K562 (cell line): Measurements from ENCODE around the gene SNAP23.

Source experiments
- CBFB ChIP-seq: sonication (generic); formaldehyde crosslinking; IDR thresholded peaks from 2 replicates; pipeline ENCODE4 v1.4.0; 2020; ENCODE audit warnings: mild to moderate bottlenecking, missing genetic modification reagents
- CHD4 ChIP-seq: fragments of 200-600 bp; sonication (generic); IDR thresholded peaks from 3 replicates; pipeline ENCODE4 v1.6.1; 2012; ENCODE audit warnings: low read depth, mild to moderate bottlenecking, mixed read lengths, low read length, inconsistent platforms; ENCODE audit not compliant: insufficient read depth, insufficient replicate concordance, poor library complexity, severe bottlenecking
- KHSRP ChIP-seq: fragments of 450-650 bp; IDR thresholded peaks from 2 replicates; pipeline ENCODE4 v1.6.1; 2017
- LARP7 ChIP-seq: fragments of 450-650 bp; IDR thresholded peaks from 2 replicates; pipeline ENCODE4 v1.6.1; 2016
- MYNN ChIP-seq, 2 experiments: sonication (generic); formaldehyde crosslinking in 1 of 2; IDR thresholded peaks; 2 replicates each; pipeline versions ENCODE4 v1.5.0 to v1.6.1; 2016 to 2020; ENCODE audit warnings: antibody characterized with exemption in 1 of 2, missing genetic modification reagents in 1 of 2
- POLR2A ChIP-seq: fragments of 450-650 bp; conservative IDR thresholded peaks from 2 replicates; pipeline ENCODE4 v1.6.1; 2016
- SMARCC2 ChIP-seq: fragments of 450-650 bp; IDR thresholded peaks from 2 replicates; pipeline ENCODE4 v1.6.1; 2017; ENCODE audit warnings: antibody characterized with exemption, moderate library complexity, mild to moderate bottlenecking, low read depth
- THRAP3 ChIP-seq: fragments of 450-650 bp; IDR thresholded peaks from 2 replicates; pipeline ENCODE4 v1.6.1; 2016; ENCODE audit warnings: mild to moderate bottlenecking, inconsistent platforms, borderline replicate concordance
- USF2 ChIP-seq: sonication (generic); formaldehyde crosslinking; IDR thresholded peaks from 2 replicates; pipeline ENCODE4 v1.5.0; 2020; ENCODE audit warnings: missing genetic modification reagents
- YY1 ChIP-seq, 3 experiments: IDR thresholded peaks; 2 replicates each; pipeline ENCODE4 v1.6.1; 2011; ENCODE audit warnings: low read length in 2 of 3, mild to moderate bottlenecking in 2 of 3, moderate library complexity in 2 of 3, borderline replicate concordance in 1 of 3, control low read depth in 1 of 3, low read depth in 1 of 3; ENCODE audit not compliant: insufficient read depth in 3 of 3, insufficient replicate concordance in 2 of 3, control insufficient read depth in 1 of 3, insufficient read length in 1 of 3; ENCODE audit errors: extremely low read depth in 1 of 3
- ZC3H8 ChIP-seq: fragments of 450-650 bp; IDR thresholded peaks from 2 replicates; pipeline ENCODE4 v1.6.1; 2017
- ZNF445 ChIP-seq: fragments of 250-450 bp; sonication (Bioruptor Pico); IDR thresholded peaks from 2 replicates; pipeline ENCODE4 v1.4.0; 2020; ENCODE audit warnings: low read depth, mild to moderate bottlenecking, moderate library complexity
- TF ChIP-seq, protein P1 (sequence below): sonication (generic); formaldehyde crosslinking; IDR thresholded peaks from 2 replicates; pipeline ENCODE4 v1.8.0; 2022; ENCODE audit warnings: missing genetic modification reagents, mild to moderate bottlenecking, borderline replicate concordance

- TF ChIP-seq, protein P1, sequence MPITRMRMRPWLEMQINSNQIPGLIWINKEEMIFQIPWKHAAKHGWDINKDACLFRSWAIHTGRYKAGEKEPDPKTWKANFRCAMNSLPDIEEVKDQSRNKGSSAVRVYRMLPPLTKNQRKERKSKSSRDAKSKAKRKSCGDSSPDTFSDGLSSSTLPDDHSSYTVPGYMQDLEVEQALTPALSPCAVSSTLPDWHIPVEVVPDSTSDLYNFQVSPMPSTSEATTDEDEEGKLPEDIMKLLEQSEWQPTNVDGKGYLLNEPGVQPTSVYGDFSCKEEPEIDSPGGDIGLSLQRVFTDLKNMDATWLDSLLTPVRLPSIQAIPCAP, result no peak
- no peak for TF ChIP-seq CBFB (CRISPR knock-in tag)
- TF ChIP-seq POLR2A, result no peak
- no peak for TF ChIP-seq KHSRP
- TF ChIP-seq ZC3H8, result no peak
- no peak for TF ChIP-seq LARP7
- no peak for TF ChIP-seq CHD4
- TF ChIP-seq ZNF445 (CRISPR knock-in tag), result no peak
- no peak for TF ChIP-seq THRAP3
- TF ChIP-seq YY1 (IDR thresholded peaks at IDR 0.05; ENCODE audit: borderline replicate concordance in 1 of 3, control insufficient read depth in 1 of 3, extremely low read depth in 1 of 3, insufficient read depth in 3 of 3, insufficient read length in 1 of 3, insufficient replicate concordance in 2 of 3, low read depth in 1 of 3, low read length in 2 of 3), result no peak
- TF ChIP-seq SMARCC2, result no peak
- no peak for TF ChIP-seq MYNN (IDR thresholded peaks at IDR 0.05)
- TF ChIP-seq MYNN (CRISPR knock-in tag; IDR thresholded peaks at IDR 0.05), result no peak
- no peak for TF ChIP-seq USF2 (CRISPR knock-in tag)
These were observed 12.8 kb downstream of the SNAP23 start for GRCh38 chr15:42508263-42508690.
